HCT116 (cell line): ENCODE data around the gene EPHX1. TPM values are rescaled to one million over a fixed set of nuclear protein-coding genes. Genes with fewer than 3 reads are reported as not detected.

Source experiments
- ATAC-seq: fragments of 200-7000 bp; cut with Tn5 transposase; 2 replicates; pipeline ENCODE4 v1.9.1; 2020; ENCODE audit warnings: mild to moderate bottlenecking, moderate library complexity
- BruUV-seq: library from RNA; stranded (reverse); fragments of 400-500 nt; replicated peaks from 2 replicates; lab custom pipeline; 2021; lab: Mats Ljungman, UMichigan
- CTCF ChIA-PET: fragments of 300-600 bp; sonication (Branson Sonifier 250); formaldehyde crosslinking; loops from one replicate; lab custom pipeline; 2021; ENCODE audit warnings: antibody characterized with exemption; lab: Charles Lee
- POLR2A ChIA-PET: fragments of 300-600, 350-600 bp; sonication (Branson Sonifier 250); formaldehyde crosslinking; loops from one replicate; lab custom pipeline; 2021; ENCODE audit warnings: antibody characterized with exemption; lab: Charles Lee
- RAD21 ChIA-PET, 2 experiments: fragments of 300-600 bp; sonication (Branson Sonifier 250); formaldehyde crosslinking; loops; one replicate each; lab custom pipeline; 2023; ENCODE audit warnings: low total read pairs in 2 of 2; ENCODE audit not compliant: uncharacterized antibody in 2 of 2, unreplicated experiment in 2 of 2, low non-redundant PET in 1 of 2; lab: Charles Lee
- DNase-seq: peaks from one replicate; pipeline ENCODE4 v3.0.0-alpha.2; 2010; ENCODE audit warnings: low read depth, low spot score
- H2AFZ ChIP-seq: fragments of 200-600 bp; shearing (Covaris generic), sonication (generic); 2 replicates; pipeline ENCODE4 v1.6.1; 2017; ENCODE audit warnings: low read depth, mixed run types, mixed read lengths, antibody characterized with exemption, low read length; ENCODE audit not compliant: poor library complexity, severe bottlenecking
- H3K27ac ChIP-seq: 2 replicates; pipeline ENCODE4 v1.5.1; 2012; ENCODE audit warnings: low read depth, low read length
- H3K27me3 ChIP-seq: fragments of 200-600 bp; sonication (generic); 2 replicates; pipeline ENCODE4 v1.6.1; 2016; ENCODE audit warnings: mixed run types, low read length, mixed read lengths; ENCODE audit not compliant: insufficient read depth
- H3K36me3 ChIP-seq, 2 experiments: fragments of 200-500 bp in 1 of 2; fragments of 200-600 bp in 1 of 2; sonication (Bioruptor generic) in 1 of 2; sonication (generic) in 1 of 2; 2 replicates each; pipeline versions ENCODE4 v1.5.1 to v1.6.1; 2014 to 2016; ENCODE audit warnings: low read length in 2 of 2, inconsistent platforms in 1 of 2, mixed read lengths in 1 of 2, mixed run types in 1 of 2; ENCODE audit not compliant: insufficient read depth in 2 of 2, control insufficient read depth in 1 of 2
- H3K4me1 ChIP-seq, 2 experiments: fragments of 200-600 bp in 1 of 2; sonication (generic) in 1 of 2; 2 replicates each; pipeline versions ENCODE4 v1.5.1 to v1.6.1; 2012 to 2017; ENCODE audit warnings: low read length in 2 of 2, inconsistent platforms in 1 of 2, mild to moderate bottlenecking in 1 of 2, mixed read lengths in 1 of 2, mixed run types in 1 of 2, moderate library complexity in 1 of 2; ENCODE audit not compliant: insufficient read depth in 2 of 2, control insufficient read depth in 1 of 2
- H3K4me2 ChIP-seq: fragments of 200-600 bp; sonication (generic); 2 replicates; pipeline ENCODE4 v1.6.1; 2017; ENCODE audit warnings: mixed run types, low read length, mixed read lengths
- H3K4me3 ChIP-seq, 2 experiments: fragments of 200-600 bp in 1 of 2; sonication (generic) in 1 of 2; replicated peaks in 1 of 2; 2 replicates each; pipeline ENCODE4 v1.5.1; 2011 to 2016; ENCODE audit warnings: low read length in 2 of 2, control low read depth in 1 of 2, low read depth in 1 of 2, mild to moderate bottlenecking in 1 of 2, mixed read lengths in 1 of 2, mixed run types in 1 of 2
- H3K79me2 ChIP-seq: fragments of 200-600 bp; sonication (generic); 2 replicates; pipeline ENCODE4 v1.6.1; 2017; ENCODE audit warnings: mild to moderate bottlenecking, mixed run types, low read length, moderate library complexity, mixed read lengths; ENCODE audit not compliant: insufficient read depth
- H3K9ac ChIP-seq: fragments of 200-600 bp; sonication (generic); 2 replicates; pipeline ENCODE4 v1.6.1; 2016; ENCODE audit warnings: low read length, mixed read lengths
- H3K9me2 ChIP-seq: fragments of 200-600 bp; sonication (generic), shearing (Covaris generic); 2 replicates; pipeline ENCODE4 v1.6.1; 2017; ENCODE audit warnings: mixed run types, mild to moderate bottlenecking, moderate library complexity; ENCODE audit not compliant: insufficient read depth
- H3K9me3 ChIP-seq, 2 experiments: fragments of 200-500 bp in 1 of 2; fragments of 200-600 bp in 1 of 2; sonication (Bioruptor generic) in 1 of 2; sonication (generic) in 1 of 2; 2 replicates each; pipeline ENCODE4 v1.6.1; 2014 to 2017; ENCODE audit warnings: low read length in 2 of 2, mixed read lengths in 2 of 2, inconsistent platforms in 1 of 2, low read depth in 1 of 2, mild to moderate bottlenecking in 1 of 2, mixed run types in 1 of 2, moderate library complexity in 1 of 2; ENCODE audit not compliant: control insufficient read depth in 1 of 2, insufficient read depth in 1 of 2
- H4K20me1 ChIP-seq: fragments of 200-600 bp; sonication (generic), shearing (Covaris generic); 2 replicates; pipeline ENCODE4 v1.6.1; 2017; ENCODE audit warnings: mixed run types, mild to moderate bottlenecking, moderate library complexity; ENCODE audit not compliant: insufficient read depth
- CBX3 ChIP-seq: IDR thresholded peaks from 2 replicates; pipeline ENCODE4 v1.6.1; 2012; ENCODE audit warnings: low read depth
- EZH2 ChIP-seq: fragments of 200-600 bp; sonication (generic); IDR thresholded peaks from 2 replicates; pipeline ENCODE4 v1.6.1; 2017; ENCODE audit warnings: antibody characterized with exemption, mixed run types
- FOSL1 ChIP-seq: IDR thresholded peaks from 2 replicates; pipeline ENCODE4 v1.6.1; 2012; ENCODE audit warnings: low read depth
- SRF ChIP-seq: IDR thresholded peaks from 2 replicates; pipeline ENCODE4 v1.6.1; 2012; ENCODE audit warnings: low read depth
- YY1 ChIP-seq: IDR thresholded peaks from 2 replicates; pipeline ENCODE4 v1.6.1; 2011; ENCODE audit warnings: low read length, low read depth, moderate library complexity, mild to moderate bottlenecking; ENCODE audit not compliant: insufficient replicate concordance; ENCODE audit errors: extremely low read depth
- intact Hi-C: fragments of 100-400 bp; cut with micrococcal nuclease; formaldehyde crosslinking; loops from 2 replicates; pipeline ENCODE4 v1.10.0; 2022
- total RNA-seq: library from RNA; stranded (reverse); gene quantifications from one replicate; pipeline ENCODE4 v1.2.1, GENCODE V29; 2021; ENCODE audit not compliant: unreplicated experiment
- TF ChIP-seq, protein P1 (sequence below): IDR thresholded peaks from 2 replicates; pipeline ENCODE4 v1.6.1; 2012; ENCODE audit warnings: low read depth

EPHX1 gene
- total RNA-seq, 1 experiment from 2014 or later: 44.6 TPM

DNA sequence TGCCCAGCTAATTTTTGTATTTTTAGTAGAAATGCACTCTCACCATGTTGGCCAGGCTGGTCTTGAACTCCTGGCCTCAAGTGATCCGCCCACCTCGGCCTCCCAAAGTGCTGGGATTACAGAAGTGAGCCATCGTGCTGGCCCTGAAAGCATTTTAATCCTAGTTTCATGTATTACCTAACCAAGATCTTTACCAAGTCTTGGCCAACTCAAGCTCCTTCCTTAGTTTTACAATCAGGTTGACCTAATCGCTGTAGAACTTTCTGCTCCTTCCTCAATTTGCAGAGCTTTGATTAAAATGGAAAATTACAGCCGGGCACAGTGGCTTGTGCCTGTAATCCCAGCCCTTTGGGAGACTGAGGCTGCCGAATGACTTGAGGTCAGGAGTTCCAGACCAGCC lies 75.4 kb downstream of the EPHX1 start:
- intact Hi-C loops: loop anchor here (10.0 kb wide), 1 partner anchor 111 kb away; the partner anchor contains the start of gene SRP9
- Histone ChIP-seq H2AFZ (no peak overlapping the region), H3K79me2 (no peaks in the 10 kb centered on the region; the same call in 1 of the 2 replicates), H3K9me3 (no peaks in the 10 kb centered on the region), H3K27me3 (no peaks in the 10 kb centered on the region), H4K20me1 (no peaks in the 10 kb centered on the region), H3K4me2 (no peak overlapping the region), H3K27ac (no peak overlapping the region), H3K9me2 (no peaks in the 10 kb centered on the region), H3K36me3 (no peaks in the 10 kb centered on the region), H3K4me1 (peaks cover 14 to 31% of the 10 kb centered on the region in 2 experiments), H3K9ac (no peak overlapping the region), H3K4me3 (no peak overlapping the region)
- no TSS peak for BruUV-seq
- ATAC-seq (no peak), DNase-seq (no peak)
- ChIA-PET POLR2A (interaction anchor here (0.7 to 0.9 kb wide), 3 partner anchors 10 to 113 kb away, joined by 3 read pairs; no protein-coding TSS in a partner anchor), CTCF (interaction anchor here (1.6 kb wide), 1 partner anchor 26 kb away, joined by 5 read pairs; no protein-coding TSS in a partner anchor), RAD21 (no interaction called here)
- TF ChIP-seq CBX3 (no peak), FOSL1 (no peak), EZH2 (no peak), YY1 (no peak), SRF (no peak)
- TF ChIP-seq, protein P1, sequence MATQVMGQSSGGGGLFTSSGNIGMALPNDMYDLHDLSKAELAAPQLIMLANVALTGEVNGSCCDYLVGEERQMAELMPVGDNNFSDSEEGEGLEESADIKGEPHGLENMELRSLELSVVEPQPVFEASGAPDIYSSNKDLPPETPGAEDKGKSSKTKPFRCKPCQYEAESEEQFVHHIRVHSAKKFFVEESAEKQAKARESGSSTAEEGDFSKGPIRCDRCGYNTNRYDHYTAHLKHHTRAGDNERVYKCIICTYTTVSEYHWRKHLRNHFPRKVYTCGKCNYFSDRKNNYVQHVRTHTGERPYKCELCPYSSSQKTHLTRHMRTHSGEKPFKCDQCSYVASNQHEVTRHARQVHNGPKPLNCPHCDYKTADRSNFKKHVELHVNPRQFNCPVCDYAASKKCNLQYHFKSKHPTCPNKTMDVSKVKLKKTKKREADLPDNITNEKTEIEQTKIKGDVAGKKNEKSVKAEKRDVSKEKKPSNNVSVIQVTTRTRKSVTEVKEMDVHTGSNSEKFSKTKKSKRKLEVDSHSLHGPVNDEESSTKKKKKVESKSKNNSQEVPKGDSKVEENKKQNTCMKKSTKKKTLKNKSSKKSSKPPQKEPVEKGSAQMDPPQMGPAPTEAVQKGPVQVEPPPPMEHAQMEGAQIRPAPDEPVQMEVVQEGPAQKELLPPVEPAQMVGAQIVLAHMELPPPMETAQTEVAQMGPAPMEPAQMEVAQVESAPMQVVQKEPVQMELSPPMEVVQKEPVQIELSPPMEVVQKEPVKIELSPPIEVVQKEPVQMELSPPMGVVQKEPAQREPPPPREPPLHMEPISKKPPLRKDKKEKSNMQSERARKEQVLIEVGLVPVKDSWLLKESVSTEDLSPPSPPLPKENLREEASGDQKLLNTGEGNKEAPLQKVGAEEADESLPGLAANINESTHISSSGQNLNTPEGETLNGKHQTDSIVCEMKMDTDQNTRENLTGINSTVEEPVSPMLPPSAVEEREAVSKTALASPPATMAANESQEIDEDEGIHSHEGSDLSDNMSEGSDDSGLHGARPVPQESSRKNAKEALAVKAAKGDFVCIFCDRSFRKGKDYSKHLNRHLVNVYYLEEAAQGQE: no peak
